ENCODE measurements around the gene JMJD4.

Gene JMJD4

GRCh38 chr1:227775841-227776240, 40.7 kb upstream of the JMJD4 start:
- peaks cover 15% of the 10 kb centered on the region for H3K4me1 ChIP-seq (ENCODE audit: control insufficient read depth, insufficient read depth, low read length)
- H3K9me3 ChIP-seq (ENCODE audit: control insufficient read depth, low read length), result no peaks in the 10 kb centered on the region
- DNase-seq (ENCODE audit: low read depth), result no peak
- H3K4me3 ChIP-seq (ENCODE audit: low read length), result no peak overlapping the region
- no peaks in the 10 kb centered on the region for H3K27me3 ChIP-seq (replicated peaks; ENCODE audit: control insufficient read depth, insufficient read depth, low read length)
- no peak overlapping the region for H3K9ac ChIP-seq (ENCODE audit: low read length)
- H3K36me3 ChIP-seq (ENCODE audit: control insufficient read depth, insufficient read depth, low read length, severe bottlenecking), result peaks cover 18% of the 10 kb centered on the region

DNA sequence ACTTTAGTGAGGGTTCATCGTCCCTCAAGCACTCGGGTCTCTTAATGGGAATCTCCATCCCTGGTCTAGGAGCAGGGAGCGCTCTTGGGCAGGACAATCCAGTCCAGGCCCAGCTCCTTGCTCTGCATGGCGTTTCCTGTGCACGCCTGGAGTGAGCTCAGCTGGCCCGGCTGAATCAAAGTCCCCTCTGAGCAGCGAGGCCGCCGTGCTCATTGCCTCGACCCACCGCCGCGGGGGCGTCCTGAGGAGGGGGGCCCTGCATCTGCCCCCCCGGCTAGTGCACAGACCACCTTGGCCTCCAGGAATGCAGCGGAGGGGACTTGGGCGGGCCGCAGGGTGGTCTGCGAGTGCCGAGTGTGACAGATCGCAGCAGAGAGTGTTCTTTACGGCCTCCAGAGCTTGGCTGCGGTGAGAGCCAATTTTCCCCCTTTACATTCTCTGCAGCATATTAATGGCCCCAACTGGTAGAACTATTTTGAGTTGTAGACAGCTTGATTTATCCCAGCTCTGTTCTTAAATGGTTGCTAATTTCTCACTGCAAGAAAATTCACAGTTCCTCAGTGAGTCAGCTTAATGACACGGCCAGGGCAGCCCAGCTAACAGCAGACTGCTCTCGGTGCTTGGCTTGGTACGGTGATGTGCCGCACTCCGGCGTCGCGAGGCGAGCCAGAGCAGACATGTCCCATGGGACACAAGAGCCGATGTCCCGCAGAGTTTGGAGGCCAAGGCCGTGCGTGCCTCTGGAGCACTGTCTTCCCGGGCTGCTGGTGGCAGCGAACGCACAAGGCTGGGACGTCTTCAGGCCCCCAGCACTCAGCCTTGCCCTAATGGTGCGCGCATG, 39.9 kb upstream of the JMJD4 start:
- Histone ChIP-seq H3K4me1 (ENCODE audit: control insufficient read depth, insufficient read depth, low read length) (peaks cover 15% of the 10 kb centered on the region), H3K9ac (ENCODE audit: low read length) (no peak overlapping the region), H3K27me3 (replicated peaks; ENCODE audit: control insufficient read depth, insufficient read depth, low read length) (no peaks in the 10 kb centered on the region), H3K9me3 (ENCODE audit: control insufficient read depth, low read length) (no peaks in the 10 kb centered on the region), H3K36me3 (ENCODE audit: control insufficient read depth, insufficient read depth, low read length, severe bottlenecking) (peaks cover 25% of the 10 kb centered on the region), H3K4me3 (ENCODE audit: low read length) (no peak overlapping the region)
- no peak for DNase-seq (ENCODE audit: low read depth)

DNA sequence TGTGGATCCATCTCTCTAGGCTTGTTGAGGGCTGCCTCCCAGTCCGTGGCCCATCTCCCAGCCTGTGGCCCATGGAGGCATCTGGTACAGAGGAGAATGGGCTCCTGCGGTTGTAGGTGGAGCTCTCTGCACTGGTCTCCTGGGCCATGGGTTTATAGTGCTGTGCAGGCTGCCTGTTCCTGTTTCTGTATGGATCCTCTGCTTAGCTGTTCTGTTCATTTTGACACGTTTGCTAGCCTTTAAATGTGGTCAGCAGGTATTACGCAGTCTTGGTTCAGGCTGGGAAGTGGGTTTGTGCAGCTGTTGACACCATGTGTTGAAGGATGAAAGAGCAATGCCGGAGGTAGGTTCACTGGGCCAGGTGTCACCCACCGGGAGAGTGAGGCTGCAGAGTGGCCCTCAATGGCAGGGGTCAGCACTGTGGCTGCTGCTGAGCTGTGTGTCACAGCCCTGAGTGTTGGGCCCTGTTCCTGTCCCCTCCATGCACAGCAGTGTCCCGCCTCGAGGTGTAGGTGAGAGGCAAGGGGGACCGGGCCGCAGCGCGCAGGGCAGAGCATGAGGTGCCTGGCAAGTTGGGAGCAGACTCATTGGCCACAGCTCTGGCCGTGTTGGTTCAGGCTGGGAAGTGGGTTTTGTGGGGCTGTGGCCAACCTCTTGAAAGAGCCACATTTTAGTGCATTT, 39.1 kb upstream of the JMJD4 start:
- H3K36me3 ChIP-seq (ENCODE audit: control insufficient read depth, insufficient read depth, low read length, severe bottlenecking), result peaks cover 27% of the 10 kb centered on the region
- no peak for DNase-seq (ENCODE audit: low read depth)
- no peak overlapping the region for H3K4me3 ChIP-seq (ENCODE audit: low read length)
- no peaks in the 10 kb centered on the region for H3K27me3 ChIP-seq (replicated peaks; ENCODE audit: control insufficient read depth, insufficient read depth, low read length)
- no peak overlapping the region for H3K9ac ChIP-seq (ENCODE audit: low read length)
- no peaks in the 10 kb centered on the region for H3K9me3 ChIP-seq (ENCODE audit: control insufficient read depth, low read length)
- peaks cover 15% of the 10 kb centered on the region for H3K4me1 ChIP-seq (ENCODE audit: control insufficient read depth, insufficient read depth, low read length)

DNA sequence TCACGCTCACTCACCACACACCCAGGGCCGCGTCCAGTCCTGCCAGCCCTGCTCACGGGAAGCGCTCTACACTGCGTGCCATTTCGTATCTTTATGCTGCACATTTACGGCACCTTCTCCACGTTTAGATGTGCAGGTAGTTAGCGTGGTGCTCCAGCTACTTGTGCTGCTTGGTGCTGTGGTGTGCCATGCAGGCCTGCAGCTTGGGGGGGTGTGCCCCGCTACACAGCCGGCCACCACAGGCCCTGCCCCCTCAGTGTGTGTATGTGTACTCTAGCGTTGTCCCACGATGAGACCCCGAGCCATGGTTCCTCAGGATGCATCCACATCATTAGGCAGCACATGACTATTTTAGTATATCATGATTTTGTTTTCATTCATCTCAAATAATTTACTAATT, 38.5 kb upstream of the JMJD4 start:
- Histone ChIP-seq H3K36me3 (ENCODE audit: control insufficient read depth, insufficient read depth, low read length, severe bottlenecking) (peaks cover 34% of the 10 kb centered on the region), H3K4me1 (ENCODE audit: control insufficient read depth, insufficient read depth, low read length) (peaks cover 9% of the 10 kb centered on the region)
- no peak for DNase-seq (ENCODE audit: low read depth)

DNA sequence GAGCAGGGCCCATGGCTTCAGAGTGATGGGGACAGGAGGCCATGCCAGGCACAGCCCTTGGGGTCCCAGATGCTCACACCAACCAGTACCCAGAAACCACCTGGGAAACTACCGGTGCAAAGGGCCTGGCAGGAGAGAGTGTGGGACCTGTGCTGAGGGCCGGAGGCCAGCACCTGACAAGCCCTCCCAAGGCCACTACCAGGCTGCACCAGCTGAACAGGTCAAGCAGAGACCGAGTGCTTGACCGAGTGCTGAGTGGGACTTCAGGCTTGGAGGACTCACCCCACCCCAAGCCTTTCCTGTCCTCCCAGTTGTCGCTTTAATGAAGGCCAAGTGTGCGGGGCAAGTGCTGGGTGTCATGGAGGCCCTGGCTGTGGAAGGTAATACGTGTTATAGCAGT, 36.7 kb upstream of the JMJD4 start:
- no peaks in the 10 kb centered on the region for H3K9me3 ChIP-seq (ENCODE audit: control insufficient read depth, low read length)
- H3K4me3 ChIP-seq (ENCODE audit: low read length), result no peak overlapping the region
- H3K9ac ChIP-seq (ENCODE audit: low read length), result no peak overlapping the region
- H3K27me3 ChIP-seq (replicated peaks; ENCODE audit: control insufficient read depth, insufficient read depth, low read length), result no peaks in the 10 kb centered on the region
- H3K36me3 ChIP-seq (ENCODE audit: control insufficient read depth, insufficient read depth, low read length, severe bottlenecking), result peaks cover 51% of the 10 kb centered on the region
- peaks cover 6% of the 10 kb centered on the region for H3K4me1 ChIP-seq (ENCODE audit: control insufficient read depth, insufficient read depth, low read length)
- no peak for DNase-seq (ENCODE audit: low read depth)

More for the DNA sequence above, 38.5 kb upstream of the JMJD4 start:
- H3K9me3 ChIP-seq (ENCODE audit: control insufficient read depth, low read length), result no peaks in the 10 kb centered on the region
- H3K9ac ChIP-seq (ENCODE audit: low read length), result no peak overlapping the region
- H3K4me3 ChIP-seq (ENCODE audit: low read length), result no peak overlapping the region
- no peaks in the 10 kb centered on the region for H3K27me3 ChIP-seq (replicated peaks; ENCODE audit: control insufficient read depth, insufficient read depth, low read length)

GRCh38 chr1:227771326-227771725, 36.2 kb upstream of the JMJD4 start:
- no peaks in the 10 kb centered on the region for H3K27me3 ChIP-seq (replicated peaks; ENCODE audit: control insufficient read depth, insufficient read depth, low read length)
- peaks cover 49% of the 10 kb centered on the region for H3K36me3 ChIP-seq (ENCODE audit: control insufficient read depth, insufficient read depth, low read length, severe bottlenecking)
- H3K4me1 ChIP-seq (ENCODE audit: control insufficient read depth, insufficient read depth, low read length), result peaks cover 6% of the 10 kb centered on the region
- no peak overlapping the region for H3K4me3 ChIP-seq (ENCODE audit: low read length)
- H3K9ac ChIP-seq (ENCODE audit: low read length), result no peak overlapping the region
- DNase-seq (ENCODE audit: low read depth), result no peak
- no peaks in the 10 kb centered on the region for H3K9me3 ChIP-seq (ENCODE audit: control insufficient read depth, low read length)

DNA sequence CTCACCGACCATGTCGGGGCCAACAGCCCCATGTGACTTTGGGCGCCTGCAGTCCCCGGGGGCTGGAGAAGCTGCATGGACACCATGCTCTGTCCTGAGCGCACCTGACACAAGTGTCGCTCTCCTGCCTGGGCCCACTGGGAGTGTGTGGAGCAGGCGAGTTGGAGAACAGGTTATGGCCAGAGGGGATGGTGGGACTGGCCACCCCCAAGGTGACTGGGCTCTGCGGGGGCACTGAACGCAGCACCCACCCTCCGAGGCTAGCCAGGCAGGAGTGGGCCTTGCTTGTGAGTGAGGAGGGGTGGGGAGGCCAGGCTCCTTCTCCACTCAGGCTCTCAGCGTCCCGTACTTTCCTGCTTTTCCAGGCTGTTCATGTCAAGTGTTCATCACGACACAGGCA, 35.7 kb upstream of the JMJD4 start:
- Histone ChIP-seq H3K4me3 (ENCODE audit: low read length) (no peak overlapping the region), H3K27me3 (replicated peaks; ENCODE audit: control insufficient read depth, insufficient read depth, low read length) (no peaks in the 10 kb centered on the region), H3K9me3 (ENCODE audit: control insufficient read depth, low read length) (no peaks in the 10 kb centered on the region), H3K36me3 (ENCODE audit: control insufficient read depth, insufficient read depth, low read length, severe bottlenecking) (peaks cover 44% of the 10 kb centered on the region), H3K9ac (ENCODE audit: low read length) (no peak overlapping the region), H3K4me1 (ENCODE audit: control insufficient read depth, insufficient read depth, low read length) (peaks cover 6% of the 10 kb centered on the region)
- no peak for DNase-seq (ENCODE audit: low read depth)

- Histone ChIP-seq H3K9me3 (ENCODE audit: control insufficient read depth, low read length) (no peaks in the 10 kb centered on the region), H3K36me3 (ENCODE audit: control insufficient read depth, insufficient read depth, low read length, severe bottlenecking) (peaks cover 44% of the 10 kb centered on the region), H3K4me3 (ENCODE audit: low read length) (no peak overlapping the region), H3K27me3 (replicated peaks; ENCODE audit: control insufficient read depth, insufficient read depth, low read length) (no peaks in the 10 kb centered on the region), H3K9ac (ENCODE audit: low read length) (no peak overlapping the region), H3K4me1 (ENCODE audit: control insufficient read depth, insufficient read depth, low read length) (peaks cover 6% of the 10 kb centered on the region)
- no peak for DNase-seq (ENCODE audit: low read depth)
These were observed 34.9 kb upstream of the JMJD4 start for GRCh38 chr1:227769936-227770494.

GRCh38 chr1:227769047-227769935, 34.2 kb upstream of the JMJD4 start:
- no peaks in the 10 kb centered on the region for H3K9me3 ChIP-seq (ENCODE audit: control insufficient read depth, low read length)
- no peak overlapping the region for H3K9ac ChIP-seq (ENCODE audit: low read length)
- no peak overlapping the region for H3K4me3 ChIP-seq (ENCODE audit: low read length)
- H3K4me1 ChIP-seq (ENCODE audit: control insufficient read depth, insufficient read depth, low read length), result no peaks in the 10 kb centered on the region
- no peak for DNase-seq (ENCODE audit: low read depth)
- peaks cover 44% of the 10 kb centered on the region for H3K36me3 ChIP-seq (ENCODE audit: control insufficient read depth, insufficient read depth, low read length, severe bottlenecking)
- H3K27me3 ChIP-seq (replicated peaks; ENCODE audit: control insufficient read depth, insufficient read depth, low read length), result no peaks in the 10 kb centered on the region

- Histone ChIP-seq H3K9me3 (ENCODE audit: control insufficient read depth, low read length) (no peaks in the 10 kb centered on the region), H3K9ac (ENCODE audit: low read length) (no peak overlapping the region), H3K36me3 (ENCODE audit: control insufficient read depth, insufficient read depth, low read length, severe bottlenecking) (peaks cover 44% of the 10 kb centered on the region), H3K4me3 (ENCODE audit: low read length) (no peak overlapping the region), H3K27me3 (replicated peaks; ENCODE audit: control insufficient read depth, insufficient read depth, low read length) (no peaks in the 10 kb centered on the region), H3K4me1 (ENCODE audit: control insufficient read depth, insufficient read depth, low read length) (no peaks in the 10 kb centered on the region)
- no peak for DNase-seq (ENCODE audit: low read depth)
These were observed 33.5 kb upstream of the JMJD4 start for GRCh38 chr1:227768640-227769039.

- H3K9ac ChIP-seq (ENCODE audit: low read length), result no peak overlapping the region
- H3K9me3 ChIP-seq (ENCODE audit: control insufficient read depth, low read length), result no peaks in the 10 kb centered on the region
- no peaks in the 10 kb centered on the region for H3K4me1 ChIP-seq (ENCODE audit: control insufficient read depth, insufficient read depth, low read length)
- no peak overlapping the region for H3K4me3 ChIP-seq (ENCODE audit: low read length)
- peaks cover 44% of the 10 kb centered on the region for H3K36me3 ChIP-seq (ENCODE audit: control insufficient read depth, insufficient read depth, low read length, severe bottlenecking)
- no peaks in the 10 kb centered on the region for H3K27me3 ChIP-seq (replicated peaks; ENCODE audit: control insufficient read depth, insufficient read depth, low read length)
- no peak for DNase-seq (ENCODE audit: low read depth)
These were observed 33.0 kb upstream of the JMJD4 start for GRCh38 chr1:227768125-227768439.
